Psoas muscle (tissue), 8 donors: ENCODE measurements around the gene TPCN2. TPM values are rescaled to one million over a fixed set of nuclear protein-coding genes. Genes with fewer than 3 reads are reported as not detected.
A peak's percentile ranks its signal among the peaks of the same experiment; 100 is the strongest.

Experiments used
- ATAC-seq, 4 donors: fragments of 200-7000 bp; cut with Tn5 transposase; one replicate each; pipeline ENCODE4 v1.9.1; 2020; ENCODE audit warnings: moderate library complexity in 3 of 4, mild to moderate bottlenecking in 2 of 4
- DNase-seq, 2 donors: peaks; one replicate each; pipeline ENCODE4 v3.0.0-alpha.2; 2020
- H3K27ac ChIP-seq: fragments of 200-600 bp; one replicate; pipeline ENCODE4 v1.8.0; 2022
- H3K27me3 ChIP-seq, 3 donors: fragments of 200-600 bp in 1 of 3; one replicate each; pipeline versions ENCODE4 v1.6.1 to v1.8.0; 2013 to 2022; ENCODE audit warnings: low read length in 2 of 3, mild to moderate bottlenecking in 2 of 3, moderate library complexity in 1 of 3; ENCODE audit not compliant: insufficient read depth in 3 of 3
- H3K36me3 ChIP-seq, 2 donors: fragments of 200-600 bp in 1 of 2; one replicate each; pipeline versions ENCODE4 v1.6.1 to v1.8.0; 2013 to 2022; ENCODE audit warnings: low read depth in 1 of 2, mild to moderate bottlenecking in 1 of 2, moderate library complexity in 1 of 2; ENCODE audit not compliant: insufficient read depth in 1 of 2
- H3K4me1 ChIP-seq: fragments of 200-600 bp; one replicate; pipeline ENCODE4 v1.8.0; 2022
- H3K4me3 ChIP-seq: fragments of 200-600 bp; one replicate; pipeline ENCODE4 v1.8.0; 2022; ENCODE audit warnings: mild to moderate bottlenecking
- H3K9me3 ChIP-seq: fragments of 200-600 bp; one replicate; pipeline ENCODE4 v1.8.0; 2022
- CTCF ChIP-seq: fragments of 200-600 bp; IDR thresholded peaks from one replicate; pipeline ENCODE4 v1.8.0; 2022; ENCODE audit warnings: antibody characterized with exemption
- WGBS, 3 donors: extraction: QIAGEN DNeasy Blood & Tissue Kit; methylation state at CpG; one replicate each; pipeline versions ENCODE4 v1.1.6 to v1.1.7; 2013; 5-methylcytosine and 5-hydroxymethylcytosine counted together
- intact Hi-C, 2 donors: fragments of 100-400 bp; cut with DNase I; formaldehyde crosslinking; loops; one replicate each; pipeline versions ENCODE4 v1.11.0 to v1.14.2; 2022
- polyA plus RNA-seq, 3 donors: library from polyadenylated mRNA; stranded (reverse); fragments of 200-250 nt; gene quantifications; one replicate each; pipeline ENCODE4 v1.2.3, GENCODE V29; 2013
- total RNA-seq, 4 donors: library from RNA; stranded (reverse); fragmentation: NEBNext Ultra II Directional in 2 of 4; extraction: Animal tissue kit (Norgen Biotek cat#: 25700) in 2 of 4; gene quantifications; one replicate each; pipeline versions ENCODE4 v1.2.1 to v1.2.4, GENCODE V29; 2021 to 2023
- donor health status: healthy with polysubstance abuse.
- donor health status: DM: no; HTN: no; CAD: no; lungs with moderate emphysema.
- donor health status: Bipolar disorder and iron deficiency.
- donor health status: healthy.
- donor health status: DM: yes; HTN: yes; CAD: no.
- donor health status: DM: no; HTN: no; CAD: no.
- donor health status: DM: no; HTN: no; CAD: no.
- donor health status: DM: yes; HTN: yes; CAD: no.

The TPCN2 gene
- total and polyA plus RNA-seq, 7 donors, result 2.2 to 6.0 (median 3.5) TPM

GRCh38 chr11:69157822-69158231 is 109.1 kb downstream of the TPCN2 start:
- no peak overlapping the region for H3K27ac ChIP-seq
- H3K9me3 ChIP-seq, result no peaks in the 10 kb centered on the region
- ATAC-seq (peak in 1 of 4 donors; percentile 6), DNase-seq (no peak)
- H3K4me1 ChIP-seq, result no peaks in the 10 kb centered on the region
- peaks cover 0 to 18% (median 10%) of the 10 kb centered on the region in 3 donors for H3K27me3 ChIP-seq
- TF ChIP-seq CTCF, result no peak
- 61 to 78% (median 64%) methylated on average over 11 to 15 of the region's 15 CpGs for WGBS, 3 donors
- intact Hi-C loops, result no loop called here
- no peaks in the 10 kb centered on the region for H3K36me3 ChIP-seq
- no peak overlapping the region for H3K4me3 ChIP-seq

GRCh38 chr11:69158301-69159149 is 109.8 kb downstream of the TPCN2 start:
- no peaks in the 10 kb centered on the region for H3K36me3 ChIP-seq
- intact Hi-C loops, result no loop called here
- H3K27ac ChIP-seq, result no peak overlapping the region
- H3K4me3 ChIP-seq, result no peak overlapping the region
- no peaks in the 10 kb centered on the region for H3K4me1 ChIP-seq
- ATAC-seq, result no peak
- no peak for TF ChIP-seq CTCF
- peaks cover 0 to 18% (median 10%) of the 10 kb centered on the region in 3 donors for H3K27me3 ChIP-seq
- DNase-seq, result no peak
- 67 to 81% (median 72%) methylated on average over 21 of the region's 21 CpGs for WGBS, 3 donors
- no peaks in the 10 kb centered on the region for H3K9me3 ChIP-seq

GRCh38 chr11:69159150-69159852 is 110.6 kb downstream of the TPCN2 start:
- Histone ChIP-seq H3K36me3 (no peaks in the 10 kb centered on the region), H3K27ac (no peak overlapping the region), H3K4me1 (no peaks in the 10 kb centered on the region), H3K9me3 (no peaks in the 10 kb centered on the region), H3K27me3 (peaks cover 0 to 18% (median 10%) of the 10 kb centered on the region in 3 donors), H3K4me3 (no peak overlapping the region)
- no peak for TF ChIP-seq CTCF
- intact Hi-C loops, result no loop called here
- 80 to 92% (median 83%) methylated on average over 19 of the region's 19 CpGs for WGBS, 3 donors
- DNase-seq, result no peak
- no peak for ATAC-seq

- no peaks in the 10 kb centered on the region for H3K36me3 ChIP-seq
- intact Hi-C loops, result no loop called here
- no peak for ATAC-seq
- TF ChIP-seq CTCF, result no peak
- DNase-seq, result no peak
- no peak overlapping the region for H3K4me3 ChIP-seq
- H3K4me1 ChIP-seq, result no peaks in the 10 kb centered on the region
- H3K9me3 ChIP-seq, result no peaks in the 10 kb centered on the region
- H3K27me3 ChIP-seq, result peaks cover 0 to 18% (median 9%) of the 10 kb centered on the region in 3 donors
- WGBS, 3 donors, result 74 to 77% (median 77%) methylated on average over 15 of the region's 15 CpGs
- H3K27ac ChIP-seq, result no peak overlapping the region
These were observed 111.8 kb downstream of the TPCN2 start for GRCh38 chr11:69160296-69161116.
